Vagina (tissue), 2 donors: ENCODE results near the gene DNAJA3.

Source experiments
- CTCF ChIP-seq, 3 experiments: fragments of 450-650 bp in 2 of 3; fragments of 200-600 bp in 1 of 3; sonication (generic) in 1 of 3; IDR thresholded peaks; one replicate each; pipeline ENCODE4 v1.5.1; 2017 to 2019; ENCODE audit warnings: antibody characterized with exemption in 3 of 3, mild to moderate bottlenecking in 2 of 3, moderate library complexity in 2 of 3
- POLR2A ChIP-seq, 2 donors: fragments of 450-650 bp; IDR thresholded peaks; one replicate each; pipeline ENCODE4 v1.6.1; 2017; ENCODE audit warnings: antibody characterized with exemption in 2 of 2, mild to moderate bottlenecking in 2 of 2, moderate library complexity in 2 of 2
- POLR2AphosphoS5 ChIP-seq, 2 donors: sonication (generic); formaldehyde crosslinking; IDR thresholded peaks; one replicate each; pipeline ENCODE4 v1.9.0; 2017; ENCODE audit warnings: antibody characterized with exemption in 2 of 2, mild to moderate bottlenecking in 2 of 2, low read depth in 1 of 2; ENCODE audit not compliant: insufficient read depth in 1 of 2

GRCh38 chr16:4455951-4456350, 30.3 kb downstream of the DNAJA3 start:
- no peak for TF ChIP-seq CTCF (IDR thresholded peaks at IDR 0.05)
- TF ChIP-seq POLR2A (IDR thresholded peaks at IDR 0.05), result no peak
- TF ChIP-seq POLR2AphosphoS5 (IDR thresholded peaks at IDR 0.05; ENCODE audit: insufficient read depth in 1 of 2, low read depth in 1 of 2), result no peak
